WTC11 (cell line): ENCODE measurements around the gene MAGI2. TPM values are rescaled to one million over a fixed set of nuclear protein-coding genes. Genes with fewer than 3 reads are reported as not detected.

Experiments
- ATAC-seq: fragments of 200-7000 bp; cut with Tn5 transposase; 2 replicates; pipeline ENCODE4 v1.10.0; 2021; ENCODE audit warnings: mild to moderate bottlenecking, moderate library complexity
- CTCF ChIA-PET: fragments of 300-600 bp; sonication (Branson Sonifier 250); formaldehyde crosslinking; loops from one replicate; lab custom pipeline; 2021; ENCODE audit warnings: antibody characterized with exemption; lab: Charles Lee
- POLR2A ChIA-PET: fragments of 350-600 bp; sonication (Branson Sonifier 250); formaldehyde crosslinking; loops from one replicate; lab custom pipeline; 2021; ENCODE audit warnings: antibody characterized with exemption; lab: Charles Lee
- DNase-seq: peaks from one replicate; pipeline ENCODE4 v3.0.0; 2021; ENCODE audit warnings: low spot score
- H3K27ac Mint-ChIP-seq: 2 replicates; pipeline ENCODE4 v1.8.0; 2021; ENCODE audit warnings: mixed read lengths
- H3K27me3 Mint-ChIP-seq: 2 replicates; pipeline ENCODE4 v1.8.0; 2021; ENCODE audit warnings: low read depth, mild to moderate bottlenecking, moderate library complexity, mixed read lengths
- H3K36me3 Mint-ChIP-seq: 2 replicates; pipeline ENCODE4 v1.8.0; 2021; ENCODE audit warnings: mixed read lengths
- H3K4me1 Mint-ChIP-seq: 2 replicates; pipeline ENCODE4 v1.8.0; 2022; ENCODE audit warnings: mixed read lengths
- H3K4me3 Mint-ChIP-seq: 2 replicates; pipeline ENCODE4 v1.8.0; 2021; ENCODE audit warnings: mild to moderate bottlenecking, moderate library complexity, mixed read lengths
- H3K9me3 Mint-ChIP-seq: 2 replicates; pipeline ENCODE4 v1.8.0; 2021; ENCODE audit warnings: mixed read lengths
- CREB1 ChIP-seq: sonication (generic); formaldehyde crosslinking; IDR thresholded peaks from 2 replicates; pipeline ENCODE4 v1.8.0; 2023; ENCODE audit warnings: mild to moderate bottlenecking, missing genetic modification reagents
- EMX1 ChIP-seq: fragments of 250-450 bp; sonication (Bioruptor Pico); IDR thresholded peaks from 2 replicates; pipeline ENCODE4 v1.8.0; 2021; ENCODE audit warnings: mild to moderate bottlenecking
- ETV6 ChIP-seq: sonication (generic); formaldehyde crosslinking; IDR thresholded peaks from 2 replicates; pipeline ENCODE4 v1.8.1; 2022; ENCODE audit warnings: mild to moderate bottlenecking, missing genetic modification reagents
- KAT7 ChIP-seq: sonication (generic); formaldehyde crosslinking; IDR thresholded peaks from 2 replicates; pipeline ENCODE4 v1.8.1; 2023; ENCODE audit warnings: missing genetic modification reagents, mild to moderate bottlenecking, borderline replicate concordance
- MXD4 ChIP-seq: fragments of 250-450 bp; sonication (Bioruptor Pico); IDR thresholded peaks from 2 replicates; pipeline ENCODE4 v1.8.0; 2021; ENCODE audit warnings: mild to moderate bottlenecking, moderate library complexity, borderline replicate concordance
- NFE2L1 ChIP-seq: sonication (generic); formaldehyde crosslinking; IDR thresholded peaks from 2 replicates; pipeline ENCODE4 v1.8.1; 2023; ENCODE audit warnings: missing genetic modification reagents
- PRRX2 ChIP-seq: fragments of 250-450 bp; sonication (Bioruptor Pico); IDR thresholded peaks from 2 replicates; pipeline ENCODE4 v1.8.0; 2021; ENCODE audit warnings: mild to moderate bottlenecking
- TCF7 ChIP-seq: sonication (generic); formaldehyde crosslinking; IDR thresholded peaks from 2 replicates; pipeline ENCODE4 v1.8.0; 2022; ENCODE audit warnings: mild to moderate bottlenecking, low read depth, missing genetic modification reagents, moderate library complexity
- ZNF138 ChIP-seq: sonication (generic); formaldehyde crosslinking; conservative IDR thresholded peaks from 2 replicates; pipeline ENCODE4 v1.8.1; 2022; ENCODE audit warnings: mild to moderate bottlenecking, moderate library complexity, missing genetic modification reagents
- ZNF232 ChIP-seq: sonication (generic); formaldehyde crosslinking; IDR thresholded peaks from 2 replicates; pipeline ENCODE4 v1.8.0; 2022; ENCODE audit warnings: mild to moderate bottlenecking, missing genetic modification reagents
- ZNF263 ChIP-seq: sonication (generic); formaldehyde crosslinking; IDR thresholded peaks from 2 replicates; pipeline ENCODE4 v1.8.1; 2022; ENCODE audit warnings: low read depth, mild to moderate bottlenecking, moderate library complexity, missing genetic modification reagents
- ZNF416 ChIP-seq: fragments of 250-450 bp; sonication (Bioruptor Pico); IDR thresholded peaks from 2 replicates; pipeline ENCODE4 v1.9.0; 2021; ENCODE audit warnings: mild to moderate bottlenecking, inconsistent platforms
- ZNF671 ChIP-seq: fragments of 250-450 bp; sonication (Bioruptor Pico); IDR thresholded peaks from 2 replicates; pipeline ENCODE4 v1.8.0; 2021; ENCODE audit warnings: mild to moderate bottlenecking
- total RNA-seq: library from RNA; stranded (reverse); gene quantifications from 3 replicates; pipeline ENCODE4 v1.2.3, GENCODE V29; 2021
- TF ChIP-seq, protein P1 (sequence below): sonication (generic); formaldehyde crosslinking; IDR thresholded peaks from 2 replicates; pipeline ENCODE4 v1.8.1; 2023; ENCODE audit warnings: mild to moderate bottlenecking, missing genetic modification reagents, moderate library complexity
- TF ChIP-seq, protein P2 (sequence below): sonication (generic); formaldehyde crosslinking; IDR thresholded peaks from 2 replicates; pipeline ENCODE4 v1.8.1; 2022; ENCODE audit warnings: mild to moderate bottlenecking, moderate library complexity, missing genetic modification reagents
- TF ChIP-seq, protein P3 (sequence below): fragments of 200-600 bp; IDR thresholded peaks from 2 replicates; pipeline ENCODE4 v1.8.0; 2022; ENCODE audit warnings: antibody characterized with exemption
- TF ChIP-seq, protein P4 (sequence below): fragments of 250-450 bp; sonication (Bioruptor Pico); IDR thresholded peaks from 2 replicates; pipeline ENCODE4 v1.9.0; 2021; ENCODE audit warnings: moderate library complexity, mild to moderate bottlenecking, inconsistent platforms, borderline replicate concordance
- TF ChIP-seq, protein P5 (sequence below): sonication (generic); formaldehyde crosslinking; IDR thresholded peaks from 2 replicates; pipeline ENCODE4 v1.8.1; 2022; ENCODE audit warnings: mild to moderate bottlenecking, missing genetic modification reagents, moderate library complexity, borderline replicate concordance
- TF ChIP-seq, protein P6 (sequence below): sonication (generic); formaldehyde crosslinking; IDR thresholded peaks from 2 replicates; pipeline ENCODE4 v1.8.0; 2023; ENCODE audit warnings: mild to moderate bottlenecking, missing genetic modification reagents
- TF ChIP-seq, protein P7 (sequence below): sonication (generic); formaldehyde crosslinking; IDR thresholded peaks from 2 replicates; pipeline ENCODE4 v1.8.1; 2023; ENCODE audit warnings: mild to moderate bottlenecking, moderate library complexity, missing genetic modification reagents

The MAGI2 gene
- total RNA-seq, 1 experiment from 2014 or later = 26.6 TPM

DNA sequence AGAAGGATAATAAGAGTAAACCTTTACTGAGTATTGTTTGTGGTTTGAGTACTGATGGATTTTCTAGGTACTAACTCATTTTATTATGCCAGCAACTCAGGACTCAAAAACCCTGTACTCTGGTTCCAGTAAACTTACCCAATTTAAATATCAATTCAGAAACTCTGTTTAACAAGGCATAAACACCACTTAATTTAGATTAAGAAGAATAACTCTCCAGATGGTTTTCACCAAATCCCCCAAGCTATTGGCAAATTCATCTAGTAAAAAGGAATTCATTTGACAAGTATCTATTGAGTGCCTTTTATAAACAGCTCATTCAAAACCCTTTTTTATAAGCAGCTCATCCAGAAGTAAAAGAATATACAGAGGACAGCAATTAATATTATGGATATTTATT, 1082.5 kb downstream of the MAGI2 start:
- no peaks in the 10 kb centered on the region for H3K36me3 Mint-ChIP-seq
- POLR2A ChIA-PET = no interaction called here
- H3K4me1 Mint-ChIP-seq = no peaks in the 10 kb centered on the region

More for the DNA sequence above, 1082.5 kb downstream of the MAGI2 start:
- CTCF ChIA-PET = no interaction called here
- Mint-ChIP-seq H3K27me3 (no peaks in the 10 kb centered on the region), H3K27ac (no peak overlapping the region), H3K9me3 (no peaks in the 10 kb centered on the region), H3K4me3 (no peak overlapping the region)
- TF ChIP-seq KAT7 (no peak), ZNF416 (CRISPR knock-in tag) (no peak), ZNF671 (CRISPR knock-in tag) (no peak), CREB1 (CRISPR knock-in tag) (no peak), TCF7 (CRISPR knock-in tag) (no peak), EMX1 (CRISPR knock-in tag) (no peak), ZNF138 (CRISPR knock-in tag) (no peak), MXD4 (no peak), PRRX2 (CRISPR knock-in tag) (no peak), NFE2L1 (CRISPR knock-in tag) (no peak), ZNF263 (no peak), ZNF232 (CRISPR knock-in tag) (no peak), ETV6 (CRISPR knock-in tag) (no peak)
- TF ChIP-seq, protein P1, sequence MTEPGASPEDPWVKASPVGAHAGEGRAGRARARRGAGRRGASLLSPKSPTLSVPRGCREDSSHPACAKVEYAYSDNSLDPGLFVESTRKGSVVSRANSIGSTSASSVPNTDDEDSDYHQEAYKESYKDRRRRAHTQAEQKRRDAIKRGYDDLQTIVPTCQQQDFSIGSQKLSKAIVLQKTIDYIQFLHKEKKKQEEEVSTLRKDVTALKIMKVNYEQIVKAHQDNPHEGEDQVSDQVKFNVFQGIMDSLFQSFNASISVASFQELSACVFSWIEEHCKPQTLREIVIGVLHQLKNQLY (CRISPR knock-in tag) = no peak
- TF ChIP-seq, protein P2, sequence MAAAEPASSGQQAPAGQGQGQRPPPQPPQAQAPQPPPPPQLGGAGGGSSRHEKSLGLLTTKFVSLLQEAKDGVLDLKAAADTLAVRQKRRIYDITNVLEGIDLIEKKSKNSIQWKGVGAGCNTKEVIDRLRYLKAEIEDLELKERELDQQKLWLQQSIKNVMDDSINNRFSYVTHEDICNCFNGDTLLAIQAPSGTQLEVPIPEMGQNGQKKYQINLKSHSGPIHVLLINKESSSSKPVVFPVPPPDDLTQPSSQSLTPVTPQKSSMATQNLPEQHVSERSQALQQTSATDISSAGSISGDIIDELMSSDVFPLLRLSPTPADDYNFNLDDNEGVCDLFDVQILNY (CRISPR knock-in tag) = no peak
- TF ChIP-seq, protein P3, sequence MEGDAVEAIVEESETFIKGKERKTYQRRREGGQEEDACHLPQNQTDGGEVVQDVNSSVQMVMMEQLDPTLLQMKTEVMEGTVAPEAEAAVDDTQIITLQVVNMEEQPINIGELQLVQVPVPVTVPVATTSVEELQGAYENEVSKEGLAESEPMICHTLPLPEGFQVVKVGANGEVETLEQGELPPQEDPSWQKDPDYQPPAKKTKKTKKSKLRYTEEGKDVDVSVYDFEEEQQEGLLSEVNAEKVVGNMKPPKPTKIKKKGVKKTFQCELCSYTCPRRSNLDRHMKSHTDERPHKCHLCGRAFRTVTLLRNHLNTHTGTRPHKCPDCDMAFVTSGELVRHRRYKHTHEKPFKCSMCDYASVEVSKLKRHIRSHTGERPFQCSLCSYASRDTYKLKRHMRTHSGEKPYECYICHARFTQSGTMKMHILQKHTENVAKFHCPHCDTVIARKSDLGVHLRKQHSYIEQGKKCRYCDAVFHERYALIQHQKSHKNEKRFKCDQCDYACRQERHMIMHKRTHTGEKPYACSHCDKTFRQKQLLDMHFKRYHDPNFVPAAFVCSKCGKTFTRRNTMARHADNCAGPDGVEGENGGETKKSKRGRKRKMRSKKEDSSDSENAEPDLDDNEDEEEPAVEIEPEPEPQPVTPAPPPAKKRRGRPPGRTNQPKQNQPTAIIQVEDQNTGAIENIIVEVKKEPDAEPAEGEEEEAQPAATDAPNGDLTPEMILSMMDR = no peak
- TF ChIP-seq, protein P4, sequence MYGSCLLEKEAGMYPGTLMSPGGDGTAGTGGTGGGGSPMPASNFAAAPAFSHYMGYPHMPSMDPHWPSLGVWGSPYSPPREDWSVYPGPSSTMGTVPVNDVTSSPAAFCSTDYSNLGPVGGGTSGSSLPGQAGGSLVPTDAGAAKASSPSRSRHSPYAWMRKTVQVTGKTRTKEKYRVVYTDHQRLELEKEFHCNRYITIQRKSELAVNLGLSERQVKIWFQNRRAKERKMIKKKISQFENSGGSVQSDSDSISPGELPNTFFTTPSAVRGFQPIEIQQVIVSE = no peak
- TF ChIP-seq, protein P5, sequence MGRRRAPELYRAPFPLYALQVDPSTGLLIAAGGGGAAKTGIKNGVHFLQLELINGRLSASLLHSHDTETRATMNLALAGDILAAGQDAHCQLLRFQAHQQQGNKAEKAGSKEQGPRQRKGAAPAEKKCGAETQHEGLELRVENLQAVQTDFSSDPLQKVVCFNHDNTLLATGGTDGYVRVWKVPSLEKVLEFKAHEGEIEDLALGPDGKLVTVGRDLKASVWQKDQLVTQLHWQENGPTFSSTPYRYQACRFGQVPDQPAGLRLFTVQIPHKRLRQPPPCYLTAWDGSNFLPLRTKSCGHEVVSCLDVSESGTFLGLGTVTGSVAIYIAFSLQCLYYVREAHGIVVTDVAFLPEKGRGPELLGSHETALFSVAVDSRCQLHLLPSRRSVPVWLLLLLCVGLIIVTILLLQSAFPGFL (CRISPR knock-in tag) = no peak
- TF ChIP-seq, protein P6, sequence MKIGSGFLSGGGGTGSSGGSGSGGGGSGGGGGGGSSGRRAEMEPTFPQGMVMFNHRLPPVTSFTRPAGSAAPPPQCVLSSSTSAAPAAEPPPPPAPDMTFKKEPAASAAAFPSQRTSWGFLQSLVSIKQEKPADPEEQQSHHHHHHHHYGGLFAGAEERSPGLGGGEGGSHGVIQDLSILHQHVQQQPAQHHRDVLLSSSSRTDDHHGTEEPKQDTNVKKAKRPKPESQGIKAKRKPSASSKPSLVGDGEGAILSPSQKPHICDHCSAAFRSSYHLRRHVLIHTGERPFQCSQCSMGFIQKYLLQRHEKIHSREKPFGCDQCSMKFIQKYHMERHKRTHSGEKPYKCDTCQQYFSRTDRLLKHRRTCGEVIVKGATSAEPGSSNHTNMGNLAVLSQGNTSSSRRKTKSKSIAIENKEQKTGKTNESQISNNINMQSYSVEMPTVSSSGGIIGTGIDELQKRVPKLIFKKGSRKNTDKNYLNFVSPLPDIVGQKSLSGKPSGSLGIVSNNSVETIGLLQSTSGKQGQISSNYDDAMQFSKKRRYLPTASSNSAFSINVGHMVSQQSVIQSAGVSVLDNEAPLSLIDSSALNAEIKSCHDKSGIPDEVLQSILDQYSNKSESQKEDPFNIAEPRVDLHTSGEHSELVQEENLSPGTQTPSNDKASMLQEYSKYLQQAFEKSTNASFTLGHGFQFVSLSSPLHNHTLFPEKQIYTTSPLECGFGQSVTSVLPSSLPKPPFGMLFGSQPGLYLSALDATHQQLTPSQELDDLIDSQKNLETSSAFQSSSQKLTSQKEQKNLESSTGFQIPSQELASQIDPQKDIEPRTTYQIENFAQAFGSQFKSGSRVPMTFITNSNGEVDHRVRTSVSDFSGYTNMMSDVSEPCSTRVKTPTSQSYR (CRISPR knock-in tag) = no peak
- TF ChIP-seq, protein P7, sequence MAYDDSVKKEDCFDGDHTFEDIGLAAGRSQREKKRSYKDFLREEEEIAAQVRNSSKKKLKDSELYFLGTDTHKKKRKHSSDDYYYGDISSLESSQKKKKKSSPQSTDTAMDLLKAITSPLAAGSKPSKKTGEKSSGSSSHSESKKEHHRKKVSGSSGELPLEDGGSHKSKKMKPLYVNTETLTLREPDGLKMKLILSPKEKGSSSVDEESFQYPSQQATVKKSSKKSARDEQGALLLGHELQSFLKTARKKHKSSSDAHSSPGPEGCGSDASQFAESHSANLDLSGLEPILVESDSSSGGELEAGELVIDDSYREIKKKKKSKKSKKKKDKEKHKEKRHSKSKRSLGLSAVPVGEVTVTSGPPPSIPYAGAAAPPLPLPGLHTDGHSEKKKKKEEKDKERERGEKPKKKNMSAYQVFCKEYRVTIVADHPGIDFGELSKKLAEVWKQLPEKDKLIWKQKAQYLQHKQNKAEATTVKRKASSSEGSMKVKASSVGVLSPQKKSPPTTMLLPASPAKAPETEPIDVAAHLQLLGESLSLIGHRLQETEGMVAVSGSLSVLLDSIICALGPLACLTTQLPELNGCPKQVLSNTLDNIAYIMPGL (CRISPR knock-in tag) = no peak
- ATAC-seq (no peak), DNase-seq (no peak)
